ENCODE measurements around the gene USP21. TPM values are rescaled to one million over a fixed set of nuclear protein-coding genes. Genes with fewer than 3 reads are reported as not detected.

Gene USP21
- polyA plus RNA-seq, 1 of the 3 experiments (the other 2 are of a cell fraction): 26.8 TPM

GRCh38 chr1:161198194-161198896 is 39.0 kb downstream of the USP21 start:
- Histone ChIP-seq H3K27ac (ENCODE audit: low read depth in 2 of 2, low read length in 1 of 2) (peak overlapping the region; percentile 84 to 99), H3F3A (replicated peaks; ENCODE audit: insufficient read depth) (peaks cover 4% of the 10 kb centered on the region), H3K79me2 (ENCODE audit: insufficient read depth) (peaks cover 11% of the 10 kb centered on the region), H2AFZ (ENCODE audit: low read depth) (peak overlapping the region; percentile 94), H4K20me1 (ENCODE audit: insufficient read depth) (no peaks in the 10 kb centered on the region), H3K9ac (peak overlapping the region; percentile 66; the same call in 1 of the 2 replicates), H3K9me3 (no peaks in the 10 kb centered on the region), H3K4me1 (ENCODE audit: control insufficient read depth in 1 of 2, insufficient read depth in 2 of 2, low read depth in 1 of 2, low read length in 1 of 2) (peaks cover 29 to 73% of the 10 kb centered on the region in 2 experiments), H3K27me3 (ENCODE audit: insufficient read depth) (no peaks in the 10 kb centered on the region), H3K4me2 (peak overlapping the region; percentile 79), H3K36me3 (replicated peaks in 1 of 2; ENCODE audit: control insufficient read depth in 1 of 2, insufficient read depth in 2 of 2, low read length in 1 of 2) (peaks cover 0 to 2% of the 10 kb centered on the region in 2 experiments), H3K9me2 (no peaks in the 10 kb centered on the region), H3K4me3 (ENCODE audit: low read depth in 2 of 2, low read length in 1 of 2) (peak overlapping the region; percentile 42 to 57)
- DNase-seq: peak; percentile 71
- ChIA-PET POLR2A (interaction anchor here (0.7 to 1.3 kb wide), 4 partner anchors 13 to 191 kb away, joined by 3 to 5 read pairs (median 4); partner anchors contain the start of gene TOMM40L), CTCF (interaction anchor here (0.8 to 3.2 kb wide), 3 partner anchors 10 to 32 kb away, joined by 3 to 13 read pairs (median 7); partner anchors contain the start of genes PPOX and TOMM40L)
- WGBS (ENCODE audit: low lambda C conversion rate): 36% methylated on average over 13 of the region's 20 CpGs
- TF ChIP-seq PBX3 (IDR thresholded peaks at IDR 0.05) (no peak), TEAD4 (IDR thresholded peaks at IDR 0.05; ENCODE audit: borderline replicate concordance, insufficient read depth) (no peak), NFIC (IDR thresholded peaks at IDR 0.05; ENCODE audit: borderline replicate concordance) (peak; percentile 41), MXI1 (IDR thresholded peaks at IDR 0.05; ENCODE audit: low read depth, low read length) (0 out of 2 replicates have a peak, but pooled peaks have one; percentile 34), SIN3A (IDR thresholded peaks at IDR 0.05; ENCODE audit: borderline replicate concordance, low read depth, low read length) (no peak)
- TF ChIP-seq, protein P1, sequence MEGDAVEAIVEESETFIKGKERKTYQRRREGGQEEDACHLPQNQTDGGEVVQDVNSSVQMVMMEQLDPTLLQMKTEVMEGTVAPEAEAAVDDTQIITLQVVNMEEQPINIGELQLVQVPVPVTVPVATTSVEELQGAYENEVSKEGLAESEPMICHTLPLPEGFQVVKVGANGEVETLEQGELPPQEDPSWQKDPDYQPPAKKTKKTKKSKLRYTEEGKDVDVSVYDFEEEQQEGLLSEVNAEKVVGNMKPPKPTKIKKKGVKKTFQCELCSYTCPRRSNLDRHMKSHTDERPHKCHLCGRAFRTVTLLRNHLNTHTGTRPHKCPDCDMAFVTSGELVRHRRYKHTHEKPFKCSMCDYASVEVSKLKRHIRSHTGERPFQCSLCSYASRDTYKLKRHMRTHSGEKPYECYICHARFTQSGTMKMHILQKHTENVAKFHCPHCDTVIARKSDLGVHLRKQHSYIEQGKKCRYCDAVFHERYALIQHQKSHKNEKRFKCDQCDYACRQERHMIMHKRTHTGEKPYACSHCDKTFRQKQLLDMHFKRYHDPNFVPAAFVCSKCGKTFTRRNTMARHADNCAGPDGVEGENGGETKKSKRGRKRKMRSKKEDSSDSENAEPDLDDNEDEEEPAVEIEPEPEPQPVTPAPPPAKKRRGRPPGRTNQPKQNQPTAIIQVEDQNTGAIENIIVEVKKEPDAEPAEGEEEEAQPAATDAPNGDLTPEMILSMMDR (IDR thresholded peaks at IDR 0.05): 0 out of 2 replicates have a peak, but pooled peaks have one; percentile 16

- peak; percentile 43 for DNase-seq
- Histone ChIP-seq H3K27ac (ENCODE audit: low read depth in 2 of 2, low read length in 1 of 2) (peak within 1 kb of the TSS; percentile 84 to 99), H3K36me3 (replicated peaks in 1 of 2; ENCODE audit: control insufficient read depth in 1 of 2, insufficient read depth in 2 of 2, low read length in 1 of 2) (peaks cover 4 to 8% of the 10 kb centered on the region in 2 experiments), H3K79me2 (ENCODE audit: insufficient read depth) (peaks cover 18% of the 10 kb centered on the region), H2AFZ (ENCODE audit: low read depth) (peak within 1 kb of the TSS; percentile 94), H3K4me3 (ENCODE audit: low read depth in 2 of 2, low read length in 1 of 2) (peak within 1 kb of the TSS; percentile 42 to 57), H3K27me3 (ENCODE audit: insufficient read depth) (no peaks in the 10 kb centered on the region), H3K4me2 (peak within 1 kb of the TSS; percentile 79), H3K9ac (peak within 1 kb of the TSS; percentile 66; the same call in 1 of the 2 replicates), H3K9me3 (no peaks in the 10 kb centered on the region), H4K20me1 (ENCODE audit: insufficient read depth) (no peaks in the 10 kb centered on the region), H3F3A (replicated peaks; ENCODE audit: insufficient read depth) (peaks cover 4% of the 10 kb centered on the region), H3K4me1 (ENCODE audit: control insufficient read depth in 1 of 2, insufficient read depth in 2 of 2, low read depth in 1 of 2, low read length in 1 of 2) (peaks cover 33 to 77% of the 10 kb centered on the region in 2 experiments), H3K9me2 (no peaks in the 10 kb centered on the region)
- WGBS (ENCODE audit: low lambda C conversion rate): 69% methylated on average over 10 of the region's 11 CpGs
- ChIA-PET CTCF (interaction anchor here (2.0 to 3.2 kb wide), 2 partner anchors 27 to 33 kb away, joined by 7 to 13 read pairs; partner anchors contain the start of genes PPOX and TOMM40L), POLR2A (interaction anchor here (0.7 to 1.0 kb wide), 3 partner anchors 27 to 191 kb away, joined by 3 to 4 read pairs (median 3); partner anchors contain the start of gene TOMM40L)
- TF ChIP-seq PBX3 (IDR thresholded peaks at IDR 0.05) (peak; percentile 80), FOXM1 (IDR thresholded peaks at IDR 0.05; ENCODE audit: low read depth) (no peak), GATA2 (CRISPR knock-in tag; IDR thresholded peaks at IDR 0.05) (no peak), TAF1 (IDR thresholded peaks at IDR 0.05; ENCODE audit: borderline replicate concordance, low read depth, low read length) (0 out of 2 replicates have a peak, but pooled peaks have one; percentile 13), NFIC (IDR thresholded peaks at IDR 0.05; ENCODE audit: borderline replicate concordance) (no peak), RCOR1 (IDR thresholded peaks at IDR 0.05; ENCODE audit: low read length) (no peak), USF1 (IDR thresholded peaks at IDR 0.05; ENCODE audit: borderline replicate concordance, low read depth) (no peak), MEF2A (IDR thresholded peaks at IDR 0.05; ENCODE audit: borderline replicate concordance, low read depth) (no peak), USF2 (IDR thresholded peaks at IDR 0.05; ENCODE audit: borderline replicate concordance, low read depth, low read length) (no peak), SMC3 (IDR thresholded peaks at IDR 0.05; ENCODE audit: low read depth, low read length) (no peak), NRF1 (IDR thresholded peaks at IDR 0.05; ENCODE audit: low read depth, low read length) (no peak), TCF12 (IDR thresholded peaks at IDR 0.05) (no peak)
- TF ChIP-seq, protein P2, sequence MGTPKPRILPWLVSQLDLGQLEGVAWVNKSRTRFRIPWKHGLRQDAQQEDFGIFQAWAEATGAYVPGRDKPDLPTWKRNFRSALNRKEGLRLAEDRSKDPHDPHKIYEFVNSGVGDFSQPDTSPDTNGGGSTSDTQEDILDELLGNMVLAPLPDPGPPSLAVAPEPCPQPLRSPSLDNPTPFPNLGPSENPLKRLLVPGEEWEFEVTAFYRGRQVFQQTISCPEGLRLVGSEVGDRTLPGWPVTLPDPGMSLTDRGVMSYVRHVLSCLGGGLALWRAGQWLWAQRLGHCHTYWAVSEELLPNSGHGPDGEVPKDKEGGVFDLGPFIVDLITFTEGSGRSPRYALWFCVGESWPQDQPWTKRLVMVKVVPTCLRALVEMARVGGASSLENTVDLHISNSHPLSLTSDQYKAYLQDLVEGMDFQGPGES (IDR thresholded peaks at IDR 0.05; ENCODE audit: low read depth, low read length): no peak
Measured at GRCh38 chr1:161198897-161199431, 39.7 kb downstream of the USP21 start, which contains the start of gene ADAMTS4. Gene ADAMTS4, minus strand, starts transcription at chr1:161199054. Its CDS starts 427 bp downstream, at chr1:161198627.

Data from SK-N-SH (cell line).